GM21825 (cell line): ENCODE measurements around the gene GPR15LG.
"Not testable (repeated sequence)": the region's sequence is repeated elsewhere in the genome, so short reads cannot be mapped to it uniquely, and the experiment has no call there.

Experiments used
- ATAC-seq: cut with Tn5 transposase; IDR thresholded peaks from one replicate; pipeline ENCODE4 v1.9.1; 2021; ENCODE audit warnings: mild to moderate bottlenecking, moderate library complexity; ENCODE audit not compliant: unreplicated experiment

GPR15LG gene

GRCh38 chr10:84164442-84164841 lies 9.2 kb upstream of the GPR15LG start:
- ATAC-seq: no peak

DNA sequence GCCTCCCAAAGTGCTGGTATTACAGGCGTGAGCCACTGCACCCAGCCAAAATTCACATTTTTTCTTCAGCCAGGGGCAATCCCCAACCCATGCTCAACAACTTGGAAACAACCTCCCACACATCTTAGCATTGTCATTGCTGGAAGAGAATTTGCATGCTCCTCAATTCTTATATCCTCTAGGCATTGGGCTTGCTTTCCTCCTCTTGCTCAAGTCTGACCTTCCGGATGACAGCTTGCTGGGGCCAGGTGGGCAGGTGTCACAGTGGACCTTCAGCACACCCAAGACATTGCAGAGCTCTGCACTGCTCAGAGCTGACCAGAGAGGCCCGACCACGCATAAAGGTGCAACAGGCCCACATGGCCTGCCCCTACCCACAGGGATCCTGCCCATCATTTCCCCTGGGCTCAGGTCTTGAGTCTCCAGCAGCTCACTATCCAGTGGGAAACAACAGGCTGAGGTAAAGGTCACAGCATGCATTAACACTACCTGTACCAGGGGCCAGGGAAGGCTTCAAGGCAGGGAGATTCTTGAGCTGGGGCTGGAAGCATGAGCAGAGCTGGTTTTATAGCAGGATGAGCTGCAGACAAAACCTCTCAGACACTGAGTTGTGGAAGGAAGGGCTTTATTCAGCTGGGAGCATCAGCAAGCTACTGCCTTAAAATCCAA lies 6.8 kb upstream of the GPR15LG start:
- ATAC-seq: peak; percentile 54

- peak; percentile 6 for ATAC-seq
Measured at GRCh38 chr10:84167289-84167653, 6.3 kb upstream of the GPR15LG start.

DNA sequence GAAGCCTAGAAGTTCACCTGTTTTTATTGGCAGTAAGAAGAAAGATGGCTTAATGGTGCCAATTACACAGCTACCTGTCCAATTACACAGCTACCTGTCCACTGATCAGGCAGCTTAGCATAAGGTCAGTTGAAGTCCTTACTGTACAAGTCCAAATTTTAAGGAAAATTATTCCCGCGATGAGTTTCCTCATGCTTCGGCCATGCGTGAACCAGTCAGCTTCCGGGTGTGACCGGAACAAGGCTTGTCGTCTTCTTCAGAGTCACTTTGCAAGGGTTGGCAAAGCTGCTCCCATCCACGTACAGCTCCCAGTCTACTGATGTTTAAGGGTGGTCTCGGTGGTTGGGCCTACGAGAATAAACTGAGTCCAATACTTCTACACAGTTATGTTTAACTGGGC lies 5.2 kb upstream of the GPR15LG start:
- ATAC-seq: not testable (repeated sequence)

GRCh38 chr10:84171237-84171636 lies 2.4 kb upstream of the GPR15LG start:
- not testable (repeated sequence) for ATAC-seq

- ATAC-seq: peak; percentile 33
Measured at GRCh38 chr10:84171700-84172466, 1.7 kb upstream of the GPR15LG start.

- ATAC-seq: peak; percentile 39
Measured at GRCh38 chr10:84172467-84173356, 889 bp upstream of the GPR15LG start.

- no peak for ATAC-seq
Measured at GRCh38 chr10:84175436-84175835, 1.8 kb downstream of the GPR15LG start.

- no peak for ATAC-seq
Measured at GRCh38 chr10:84176351-84176750, 2.8 kb downstream of the GPR15LG start.

DNA sequence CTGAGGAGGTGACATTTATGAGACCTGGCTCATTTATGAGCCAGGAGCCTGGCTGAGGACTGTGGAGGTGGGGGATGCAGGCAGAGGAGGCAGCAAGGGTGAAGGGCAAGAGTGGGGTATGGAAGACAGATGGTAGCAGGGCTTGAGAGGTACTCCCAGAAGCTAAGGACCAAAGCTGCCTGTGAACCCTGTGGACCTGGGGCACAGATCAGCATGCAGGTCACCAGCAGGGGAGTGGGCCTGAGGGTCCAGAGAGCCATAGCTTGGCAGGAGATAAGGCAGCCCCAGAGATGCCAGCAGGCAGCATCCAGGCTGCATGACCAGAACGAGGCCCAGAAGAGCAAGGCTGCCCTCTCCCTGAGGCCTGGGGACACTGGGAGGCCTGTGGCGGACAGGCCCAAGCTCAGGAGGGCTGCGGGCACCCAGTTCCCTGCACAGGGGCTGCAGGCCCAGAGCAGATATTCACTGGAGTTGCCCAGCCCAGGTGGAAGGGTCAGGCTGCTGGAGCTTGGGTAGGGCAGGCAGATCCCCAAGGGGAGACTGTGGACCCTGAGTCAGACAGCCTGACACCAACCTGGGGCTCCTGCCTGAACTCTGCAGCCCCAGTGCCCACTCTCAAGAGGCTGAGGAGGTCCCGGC lies 3.4 kb downstream of the GPR15LG start:
- no peak for ATAC-seq

DNA sequence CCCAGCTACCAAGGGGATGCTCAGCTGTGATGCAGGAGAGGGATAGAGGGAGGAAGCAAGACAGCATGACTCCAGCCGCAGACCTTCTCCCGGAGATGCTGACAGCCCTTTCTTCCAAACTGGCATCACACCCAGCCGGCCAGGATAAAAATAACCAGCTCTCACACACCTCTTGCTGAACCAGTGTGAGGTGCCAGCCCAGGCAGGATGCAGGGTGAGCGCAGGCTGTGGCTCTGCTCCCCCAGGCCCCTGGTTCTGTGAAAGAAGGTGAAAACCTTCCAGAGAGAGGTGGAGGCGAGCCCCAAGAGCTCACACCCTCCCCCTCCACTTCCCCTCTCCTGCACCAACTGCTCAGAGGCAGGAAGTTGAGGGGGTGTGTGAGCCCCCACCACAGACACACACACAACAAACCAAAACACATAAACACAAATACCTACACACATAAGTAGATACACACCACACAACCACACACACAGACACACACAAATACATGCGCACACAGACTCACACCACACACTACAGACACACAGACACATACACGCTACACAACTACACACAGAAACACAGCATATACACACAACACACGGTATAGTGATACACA lies 4.0 kb downstream of the GPR15LG start:
- peak; percentile 41 for ATAC-seq

DNA sequence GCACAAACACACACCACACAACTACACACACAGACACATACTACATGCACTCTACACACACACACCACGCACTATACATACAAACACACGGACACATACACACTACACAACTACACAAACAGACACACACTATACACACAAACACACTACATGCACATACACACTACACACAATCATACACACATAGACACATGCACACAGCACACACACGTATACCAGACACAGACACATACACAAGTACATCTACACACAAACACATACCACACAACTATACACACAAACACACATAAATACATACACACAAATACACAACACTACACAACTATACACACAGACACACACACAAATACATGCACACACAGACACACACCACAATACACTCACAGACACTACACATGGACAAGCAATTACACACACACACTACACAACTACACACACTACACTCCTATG lies 4.6 kb downstream of the GPR15LG start:
- no peak for ATAC-seq

DNA sequence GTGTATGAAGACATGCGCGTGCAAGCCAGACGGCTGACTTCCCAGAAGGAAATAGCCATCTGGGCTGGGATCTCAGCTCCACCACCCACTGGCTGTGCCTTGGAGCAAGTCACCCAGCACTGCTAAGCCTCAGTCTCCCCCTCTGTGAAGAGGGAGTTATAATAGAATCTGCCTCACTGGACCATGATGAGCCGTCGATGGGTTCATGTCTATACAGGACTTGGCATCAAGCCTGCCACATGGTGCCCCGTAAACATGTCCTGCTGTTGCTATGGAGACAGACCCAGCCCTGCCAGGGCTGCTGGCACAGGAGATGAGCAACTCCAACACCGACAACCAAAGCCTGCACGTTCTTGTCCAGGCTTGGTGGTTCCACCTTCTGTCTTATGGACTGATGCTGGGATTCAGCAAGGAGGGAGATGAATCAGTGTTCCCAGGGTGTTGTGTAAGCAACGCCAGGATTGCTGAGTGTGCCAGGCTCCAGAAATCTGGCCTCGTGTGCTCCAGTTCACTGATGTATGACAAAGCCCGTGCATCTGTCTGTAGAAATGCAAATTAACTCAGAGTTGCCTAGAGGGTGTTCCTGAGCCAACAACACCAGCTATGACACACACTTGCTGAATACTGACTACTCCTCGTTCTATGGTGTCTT lies 5.6 kb downstream of the GPR15LG start:
- peak; percentile 88 for ATAC-seq

GRCh38 chr10:84180386-84180785 lies 6.8 kb downstream of the GPR15LG start:
- ATAC-seq: not testable (repeated sequence)

- no peak for ATAC-seq
Measured at GRCh38 chr10:84181631-84182030, 8.0 kb downstream of the GPR15LG start.

DNA sequence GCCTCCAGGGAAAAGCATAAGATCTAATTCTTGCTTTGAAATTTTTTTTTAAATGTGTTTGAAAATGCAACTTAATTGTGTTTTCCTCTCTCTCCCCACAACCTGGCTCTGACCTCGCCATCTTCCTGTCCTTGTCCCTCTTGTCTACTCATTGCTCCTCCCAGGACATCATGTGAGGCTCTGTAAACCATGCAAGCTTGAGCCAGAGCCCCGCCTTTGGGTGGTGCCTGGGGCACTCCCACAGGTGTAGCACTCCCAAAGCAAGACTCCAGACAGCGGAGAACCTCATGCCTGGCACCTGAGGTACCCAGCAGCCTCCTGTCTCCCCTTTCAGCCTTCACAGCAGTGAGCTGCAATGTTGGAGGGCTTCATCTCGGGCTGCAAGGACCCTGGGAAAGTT lies 10.9 kb downstream of the GPR15LG start:
- no peak for ATAC-seq

DNA sequence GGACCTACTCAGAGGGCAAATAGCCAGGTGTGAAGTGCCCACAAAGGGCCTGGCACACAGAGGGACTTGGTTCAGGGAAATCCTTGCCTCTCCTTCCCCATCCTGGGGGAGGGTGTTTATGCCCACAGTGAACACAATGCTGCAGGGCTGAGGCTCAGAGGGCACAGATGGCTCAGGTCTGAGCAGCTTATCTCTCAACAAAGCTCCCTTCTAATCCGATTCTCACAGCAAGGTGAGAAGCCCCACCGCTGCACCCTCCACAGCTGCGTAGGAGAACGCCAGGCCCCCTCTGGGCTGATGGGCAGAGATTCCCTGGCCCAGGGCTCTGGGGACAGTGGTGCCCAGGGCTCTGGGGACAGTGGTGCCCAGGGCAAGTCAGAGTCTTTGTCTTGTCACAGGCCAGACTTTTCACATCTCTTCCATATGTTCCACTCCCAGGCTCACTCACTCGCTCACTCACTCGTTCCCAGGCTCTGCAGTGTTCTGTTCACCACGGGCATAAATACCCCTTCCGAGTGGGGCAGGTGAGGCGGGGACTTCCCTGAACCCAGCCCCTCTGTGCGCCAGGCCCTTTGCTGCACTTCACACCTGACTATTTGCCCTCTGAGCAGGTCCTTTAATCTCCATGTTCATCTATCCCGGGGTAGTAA lies 12.1 kb downstream of the GPR15LG start:
- no peak for ATAC-seq

- ATAC-seq: no peak
Measured at GRCh38 chr10:84188815-84189214, 15.2 kb downstream of the GPR15LG start.

DNA sequence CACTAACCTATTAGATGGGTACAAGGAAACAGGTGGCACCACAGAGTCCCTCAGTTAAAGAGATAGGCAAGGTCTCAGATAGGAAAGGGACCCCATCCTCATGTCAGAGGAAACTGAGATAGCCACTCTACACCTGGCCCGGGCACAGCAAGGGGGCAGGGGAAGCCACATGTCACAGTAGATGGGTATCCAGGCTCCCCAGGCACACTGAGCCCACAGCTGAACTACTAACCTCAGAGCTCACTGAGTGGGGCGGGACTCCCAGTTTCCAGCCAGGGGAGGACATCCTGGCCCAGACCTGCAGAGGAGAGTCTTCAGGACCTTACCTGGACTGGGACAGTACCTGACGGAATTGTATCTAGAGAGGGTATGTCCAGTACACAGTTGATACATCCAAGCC lies 17.0 kb downstream of the GPR15LG start:
- no peak for ATAC-seq

DNA sequence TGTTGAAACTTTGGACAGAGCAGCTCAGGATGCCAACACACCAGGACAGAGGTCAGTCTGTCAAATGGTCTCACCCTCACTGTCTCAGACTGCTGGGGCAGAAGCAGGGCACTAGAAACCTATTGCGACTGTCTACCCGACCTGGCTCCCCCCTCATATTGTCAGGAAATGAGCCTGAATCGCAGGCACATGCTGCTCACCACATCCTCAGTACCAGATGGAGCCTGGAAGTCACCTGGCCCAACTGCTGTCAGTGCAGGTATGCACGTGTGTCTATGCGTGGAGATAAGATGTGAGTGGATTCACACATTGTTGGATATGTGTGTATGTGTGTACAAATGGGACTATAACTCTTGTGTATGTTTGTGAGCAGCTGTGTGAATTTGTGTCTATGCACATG lies 17.5 kb downstream of the GPR15LG start:
- ATAC-seq: no peak
